Measurements from ENCODE around the gene CCN2. TPM values are rescaled to one million over a fixed set of nuclear protein-coding genes. Genes with fewer than 3 reads are reported as not detected.

Gene CCN2
- total RNA-seq, 1 experiment from 2014 or later, result 44.1 TPM

DNA sequence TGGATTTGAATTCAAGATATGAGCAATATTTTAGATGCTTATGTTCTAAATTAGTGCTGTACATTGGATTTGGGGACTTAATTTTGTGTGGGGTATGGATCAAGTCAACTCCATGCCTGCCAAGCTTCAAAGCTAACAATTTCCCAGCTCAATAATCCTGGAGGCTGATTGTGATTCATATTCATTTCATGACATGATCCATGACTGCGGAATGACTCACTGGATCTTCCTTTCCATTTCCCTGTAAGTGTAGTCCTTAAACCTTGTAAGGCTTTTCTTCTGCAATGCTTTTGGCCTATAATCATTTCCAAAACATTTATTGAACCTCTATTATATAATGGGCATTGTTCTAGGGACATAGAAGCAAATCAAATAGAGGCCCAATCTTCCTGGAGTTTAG, 44.7 kb upstream of the CCN2 start:
- Mint-ChIP-seq H3K4me1 (no peaks in the 10 kb centered on the region), H3K36me3 (ENCODE audit: insufficient read depth in 1 of 3, low read depth in 3 of 3) (no peaks in the 10 kb centered on the region), H3K27me3 (ENCODE audit: low read depth) (no peaks in the 10 kb centered on the region), H3K4me3 (no peak overlapping the region), H3K9me3 (no peaks in the 10 kb centered on the region), H3K27ac (no peak overlapping the region)
- no peaks in the 10 kb centered on the region for H3K9me3 ChIP-seq (ENCODE audit: control insufficient read depth, low read depth, low read length)
- H2AFZ ChIP-seq (ENCODE audit: low read length), result no peak overlapping the region
- H2BK20ac ChIP-seq (ENCODE audit: low read depth, low read length, poor library complexity, severe bottlenecking), result no peak overlapping the region
- no peaks in the 10 kb centered on the region for H3K79me2 ChIP-seq (ENCODE audit: insufficient read depth, low read length)
- no peak overlapping the region for H3K27ac ChIP-seq (ENCODE audit: insufficient read length, low read depth, low read length)
- H2AK5ac ChIP-seq (ENCODE audit: insufficient read length, low read length), result no peak overlapping the region
- TF ChIP-seq, protein P1, sequence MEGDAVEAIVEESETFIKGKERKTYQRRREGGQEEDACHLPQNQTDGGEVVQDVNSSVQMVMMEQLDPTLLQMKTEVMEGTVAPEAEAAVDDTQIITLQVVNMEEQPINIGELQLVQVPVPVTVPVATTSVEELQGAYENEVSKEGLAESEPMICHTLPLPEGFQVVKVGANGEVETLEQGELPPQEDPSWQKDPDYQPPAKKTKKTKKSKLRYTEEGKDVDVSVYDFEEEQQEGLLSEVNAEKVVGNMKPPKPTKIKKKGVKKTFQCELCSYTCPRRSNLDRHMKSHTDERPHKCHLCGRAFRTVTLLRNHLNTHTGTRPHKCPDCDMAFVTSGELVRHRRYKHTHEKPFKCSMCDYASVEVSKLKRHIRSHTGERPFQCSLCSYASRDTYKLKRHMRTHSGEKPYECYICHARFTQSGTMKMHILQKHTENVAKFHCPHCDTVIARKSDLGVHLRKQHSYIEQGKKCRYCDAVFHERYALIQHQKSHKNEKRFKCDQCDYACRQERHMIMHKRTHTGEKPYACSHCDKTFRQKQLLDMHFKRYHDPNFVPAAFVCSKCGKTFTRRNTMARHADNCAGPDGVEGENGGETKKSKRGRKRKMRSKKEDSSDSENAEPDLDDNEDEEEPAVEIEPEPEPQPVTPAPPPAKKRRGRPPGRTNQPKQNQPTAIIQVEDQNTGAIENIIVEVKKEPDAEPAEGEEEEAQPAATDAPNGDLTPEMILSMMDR (conservative IDR thresholded peaks at IDR 0.05), result no peak
- H3K4ac ChIP-seq (ENCODE audit: low read depth, low read length), result no peak overlapping the region
- H3K56ac ChIP-seq (ENCODE audit: insufficient read length, low read depth, low read length), result no peak overlapping the region
- H2BK12ac ChIP-seq (ENCODE audit: insufficient read length, low read depth, low read length), result no peak overlapping the region
- H3K4me2 ChIP-seq (ENCODE audit: insufficient read depth, insufficient read length, low read length), result no peak overlapping the region
- no peak overlapping the region for H4K5ac ChIP-seq (ENCODE audit: insufficient read length, low read depth, low read length)
- H2BK5ac ChIP-seq (ENCODE audit: insufficient read length, low read length), result no peak overlapping the region
- H3K9ac ChIP-seq (ENCODE audit: extremely low read depth, insufficient read length, low read length), result no peak overlapping the region
- no peaks in the 10 kb centered on the region; the same call in 1 of the 2 replicates for H3K27me3 ChIP-seq (ENCODE audit: insufficient read depth, low read length)
- no peaks in the 10 kb centered on the region for H3K79me1 ChIP-seq (ENCODE audit: insufficient read depth, low read depth, low read length, poor library complexity, severe bottlenecking)
- no peak overlapping the region for H3T11ph ChIP-seq (ENCODE audit: low read length)
- H4K8ac ChIP-seq (replicated peaks; ENCODE audit: insufficient read length, low read depth, low read length), result no peak overlapping the region
- no peak overlapping the region for H4K91ac ChIP-seq (ENCODE audit: insufficient read length, low read depth, low read length)
- no peak overlapping the region for H2BK15ac ChIP-seq (ENCODE audit: low read depth, low read length)
- H3K4me1 ChIP-seq (ENCODE audit: insufficient read depth, low read length), result no peaks in the 10 kb centered on the region
- H3K18ac ChIP-seq (ENCODE audit: insufficient read length, low read depth, low read length), result no peak overlapping the region
- no peaks in the 10 kb centered on the region for H4K20me1 ChIP-seq (ENCODE audit: control insufficient read depth, insufficient read depth, insufficient read length)
- WGBS (ENCODE audit: extremely low coverage, insufficient read length, low lambda C conversion rate), result no CpG with 5 or more reads among the region's 1 CpG
- H3K23me2 ChIP-seq (ENCODE audit: insufficient read length, low read depth, low read length, poor library complexity, severe bottlenecking), result no peaks in the 10 kb centered on the region
- no peak for DNase-seq
- H3K14ac ChIP-seq (ENCODE audit: insufficient read depth, low read length), result no peak overlapping the region
- no peak overlapping the region for H2BK120ac ChIP-seq (ENCODE audit: low read depth, low read length, poor library complexity, severe bottlenecking)
- no peak overlapping the region for H3K23ac ChIP-seq (ENCODE audit: insufficient read length, low read depth, low read length)

All from H9 (cell line).